GM18907 (cell line): ENCODE data around the gene UQCR11.

Experiments
- ATAC-seq: cut with Tn5 transposase; IDR thresholded peaks from one replicate; pipeline ENCODE4 v1.9.1; 2021; ENCODE audit warnings: mild to moderate bottlenecking, moderate library complexity; ENCODE audit not compliant: unreplicated experiment

Gene UQCR11

DNA sequence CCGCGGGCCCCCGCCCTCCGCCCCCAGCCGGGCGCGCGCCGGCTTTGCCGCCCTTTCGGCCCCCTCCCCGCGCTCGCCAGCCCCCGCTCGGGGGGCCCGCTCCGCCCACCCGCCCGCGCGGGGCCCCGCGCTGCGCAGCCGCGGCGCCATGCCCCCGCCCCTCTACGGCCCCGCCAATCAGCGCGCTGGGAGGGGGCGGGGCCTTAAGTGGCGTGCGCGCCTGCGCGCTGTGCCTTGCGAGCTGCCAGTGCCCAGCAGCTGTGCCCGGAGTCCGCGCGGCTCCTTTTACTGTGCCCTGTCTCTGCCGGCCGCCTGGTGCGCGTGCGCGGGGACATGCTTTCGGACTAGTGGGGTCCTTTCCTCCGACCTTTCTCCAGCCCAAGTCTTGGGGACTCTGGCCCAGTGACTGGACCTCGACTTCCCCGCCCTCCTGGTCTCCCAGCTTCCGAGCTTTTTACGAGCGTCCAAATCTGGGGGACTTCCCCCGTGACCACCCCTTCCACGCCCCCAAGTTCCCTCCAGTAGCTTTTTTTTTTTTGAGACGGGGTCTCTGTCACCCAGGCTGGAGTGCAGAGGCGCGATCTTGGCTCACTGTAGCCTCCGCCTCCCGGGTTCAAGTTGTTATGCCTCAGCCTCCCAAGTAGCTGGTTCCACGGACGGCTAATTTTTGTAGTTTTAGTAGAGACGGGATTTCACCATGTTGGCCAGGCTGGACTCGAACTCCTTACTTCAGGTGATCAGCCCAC is 12.3 kb downstream of the UQCR11 start, which contains the start of gene MBD3:
Gene MBD3 (minus strand): TSS at position 111 of the 746 bp plus-strand sequence. CDS start 234 bp downstream, outside the sequence.
- ATAC-seq, result peak; percentile 58

DNA sequence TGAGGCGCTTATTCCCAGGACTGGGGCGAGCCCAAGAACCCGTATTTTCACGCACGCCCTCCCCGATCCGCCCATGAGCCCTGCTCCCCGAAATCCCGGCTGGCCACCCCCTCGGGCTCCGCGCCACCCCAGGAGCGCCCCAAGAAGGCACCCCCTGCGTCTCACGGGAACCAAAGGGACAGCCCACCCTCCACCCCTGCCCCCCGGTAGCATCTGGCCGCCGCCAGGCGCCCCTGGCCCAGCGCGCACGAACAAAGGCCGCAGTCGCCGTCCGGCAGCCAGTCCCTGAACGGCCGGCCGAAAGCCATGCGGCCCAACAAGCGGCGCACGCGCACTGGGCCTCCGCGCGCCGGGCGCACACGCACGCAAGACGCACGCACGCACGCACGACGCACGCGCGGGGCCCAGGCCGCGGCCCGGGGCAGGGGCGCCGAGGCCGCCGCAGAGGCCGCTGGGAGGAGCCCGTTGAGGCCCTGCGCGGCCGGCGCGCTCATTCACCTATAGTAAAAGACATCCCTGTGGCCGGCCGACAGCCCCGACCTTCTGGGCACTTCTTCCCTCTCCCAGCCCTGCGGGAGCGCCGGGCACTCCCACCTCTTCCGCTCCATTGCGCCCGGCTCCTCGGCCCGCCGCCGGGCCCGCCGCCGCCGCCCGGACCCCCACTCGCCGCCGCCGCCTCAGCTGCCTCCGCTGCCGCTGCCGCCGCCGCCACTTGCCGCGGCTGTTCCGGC is 13.1 kb downstream of the UQCR11 start:
- ATAC-seq, result peak; percentile 66

DNA sequence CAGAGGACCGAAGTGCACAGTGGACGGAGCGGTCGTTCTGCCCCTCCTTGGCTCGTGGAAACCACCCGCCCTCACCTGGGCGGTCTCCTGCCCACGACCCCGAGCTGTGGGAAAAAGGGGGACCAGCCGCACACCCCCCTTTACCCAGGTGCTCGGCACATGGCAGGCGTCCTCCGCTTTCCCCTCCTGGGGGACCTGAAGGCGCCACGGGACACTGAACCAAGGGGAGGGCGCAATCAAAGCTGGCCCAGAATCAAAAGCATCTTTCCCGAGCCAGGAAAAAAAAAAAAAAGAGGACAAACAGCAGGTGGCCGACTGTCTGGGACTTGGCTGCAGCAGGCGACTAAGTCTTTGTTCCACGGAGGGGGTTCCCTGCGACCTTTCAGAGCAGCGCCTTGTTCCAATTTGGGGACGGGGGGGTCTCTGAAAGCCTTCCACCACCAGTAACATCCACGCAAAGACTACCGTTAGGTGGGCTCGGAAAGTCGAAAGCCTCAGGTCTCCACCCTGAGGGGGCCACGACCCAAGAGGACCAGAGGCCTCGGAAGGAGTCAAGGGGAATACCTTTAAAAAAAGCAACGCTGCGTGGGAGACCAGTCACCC is 13.7 kb downstream of the UQCR11 start:
- peak; percentile 3 for ATAC-seq

DNA sequence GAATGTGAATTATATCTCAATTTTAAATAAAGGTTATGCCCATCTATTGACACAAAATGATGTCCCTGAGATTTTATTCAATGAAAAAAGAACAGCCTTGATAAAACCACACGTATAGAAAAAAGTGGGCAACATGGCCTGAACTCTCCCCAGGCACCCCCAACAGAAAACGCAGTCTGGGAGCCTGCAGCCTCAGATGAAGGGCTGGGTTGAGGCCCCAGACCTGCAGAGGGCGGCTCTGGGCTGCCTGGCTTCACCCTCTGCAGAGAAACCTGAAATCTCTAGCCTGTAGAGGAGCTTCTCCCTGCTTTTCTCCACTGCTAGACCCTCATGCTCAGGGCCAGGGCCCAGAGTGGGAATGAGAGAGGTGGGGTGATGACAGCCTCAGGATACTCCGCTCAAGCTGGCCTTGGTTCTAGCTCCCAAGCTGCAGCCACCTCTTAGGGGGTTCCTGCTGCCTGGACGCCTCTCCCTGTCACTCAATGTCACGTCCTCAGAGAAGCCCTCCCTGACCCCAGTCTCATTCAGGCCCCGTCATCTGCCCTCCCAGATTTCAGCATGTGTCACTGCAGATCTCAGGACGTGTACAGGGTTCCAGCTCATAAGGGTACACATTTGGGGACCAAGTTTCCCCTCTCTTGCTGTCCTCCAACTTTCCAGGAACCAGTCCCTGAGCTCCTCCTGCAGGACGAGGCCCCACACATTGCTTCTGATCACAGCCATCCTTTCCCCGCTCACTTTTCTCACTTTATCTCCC is 14.4 kb downstream of the UQCR11 start:
- ATAC-seq, result no peak

DNA sequence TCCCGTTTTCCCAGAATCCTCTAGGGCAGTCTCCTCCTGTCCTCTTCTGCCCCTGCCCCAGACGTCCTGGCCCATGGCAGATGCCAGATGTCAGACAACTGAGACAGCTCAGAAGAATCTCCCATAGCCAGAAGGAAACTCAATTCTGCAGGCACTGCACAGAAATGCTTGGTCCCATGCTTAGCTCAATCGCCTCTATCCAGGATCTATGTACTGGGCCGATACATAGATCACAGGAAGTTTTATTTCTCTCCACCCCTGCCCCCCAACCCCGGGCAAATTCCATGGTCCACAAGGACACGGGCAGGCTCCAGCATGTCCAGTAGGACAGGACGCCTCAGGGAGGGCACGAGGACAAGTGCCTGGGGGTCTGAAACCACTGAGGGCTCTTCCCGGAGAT is 17.4 kb downstream of the UQCR11 start:
- no peak for ATAC-seq

DNA sequence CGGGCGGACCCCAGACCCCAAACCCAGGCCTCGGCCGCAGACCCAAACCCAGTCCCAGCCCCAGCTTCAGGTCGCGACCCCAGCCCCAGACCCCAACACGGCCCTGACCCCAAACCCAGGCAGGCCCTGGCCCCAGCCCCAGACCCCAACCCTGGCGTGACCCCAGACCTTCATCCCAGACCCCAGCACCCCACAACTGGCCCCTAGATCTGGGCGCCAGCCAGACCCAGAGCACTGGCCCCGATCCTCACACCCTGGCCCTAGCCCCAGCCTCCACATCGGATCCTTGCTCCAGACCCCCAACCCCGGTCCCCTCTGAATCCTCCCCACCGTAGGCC is 20.1 kb downstream of the UQCR11 start:
- no peak for ATAC-seq

DNA sequence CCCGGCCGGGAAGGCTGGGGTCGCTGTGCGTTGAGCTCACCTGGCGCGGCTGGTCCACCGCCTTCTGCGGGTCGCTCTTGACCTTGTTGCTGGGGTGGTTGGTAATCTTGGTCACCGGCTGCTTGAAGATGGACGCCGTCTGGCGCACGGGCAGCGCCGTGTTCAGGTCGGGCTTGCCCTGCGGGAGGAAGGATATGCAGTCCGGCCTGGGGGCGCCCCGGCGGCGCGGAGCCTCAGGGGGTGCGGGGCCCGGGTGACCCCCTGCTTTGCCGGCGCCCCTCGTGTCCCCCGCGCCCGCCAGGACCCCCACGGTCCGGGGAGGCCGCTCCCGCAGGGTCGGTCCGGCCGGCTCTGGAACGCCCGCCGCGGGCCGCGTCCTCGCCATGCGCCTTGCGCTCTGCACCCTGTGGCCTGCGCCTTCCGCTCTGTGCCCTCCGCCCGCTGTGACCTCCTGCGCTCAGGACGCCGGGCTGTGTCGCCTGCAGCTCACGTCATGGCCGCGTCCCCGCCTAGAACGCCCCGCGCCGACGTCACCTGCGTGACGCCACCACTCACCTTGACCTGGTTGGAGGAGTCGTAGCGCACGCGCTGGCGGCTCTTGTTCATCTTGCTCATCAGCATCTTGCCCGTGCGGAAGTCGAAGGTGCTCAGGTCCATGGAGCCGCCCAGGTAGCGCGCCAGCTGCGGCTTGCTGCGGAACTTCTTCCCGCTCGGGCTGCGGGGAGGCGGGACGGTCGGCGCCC is 20.6 kb downstream of the UQCR11 start:
- ATAC-seq, result no peak

DNA sequence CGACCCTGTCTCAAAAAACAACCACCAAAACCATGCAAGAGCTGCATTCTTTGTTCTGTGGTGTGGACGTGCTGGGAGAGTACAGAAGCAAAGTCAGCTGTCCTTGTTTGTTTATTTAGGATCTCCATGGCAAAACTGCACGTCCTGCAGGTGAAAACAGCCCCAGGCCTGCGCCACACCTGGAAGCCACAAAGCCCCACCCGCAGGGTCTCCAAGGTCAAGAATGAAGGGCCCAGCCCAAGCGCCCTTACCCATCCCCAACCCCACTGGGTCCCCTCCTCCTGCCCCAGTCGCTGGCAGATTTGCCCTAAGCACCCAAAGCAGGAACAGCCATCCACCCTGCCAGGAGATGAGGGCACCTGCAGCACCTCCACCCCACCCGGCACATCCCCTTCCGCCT is 23.1 kb downstream of the UQCR11 start:
- ATAC-seq, result no peak

DNA sequence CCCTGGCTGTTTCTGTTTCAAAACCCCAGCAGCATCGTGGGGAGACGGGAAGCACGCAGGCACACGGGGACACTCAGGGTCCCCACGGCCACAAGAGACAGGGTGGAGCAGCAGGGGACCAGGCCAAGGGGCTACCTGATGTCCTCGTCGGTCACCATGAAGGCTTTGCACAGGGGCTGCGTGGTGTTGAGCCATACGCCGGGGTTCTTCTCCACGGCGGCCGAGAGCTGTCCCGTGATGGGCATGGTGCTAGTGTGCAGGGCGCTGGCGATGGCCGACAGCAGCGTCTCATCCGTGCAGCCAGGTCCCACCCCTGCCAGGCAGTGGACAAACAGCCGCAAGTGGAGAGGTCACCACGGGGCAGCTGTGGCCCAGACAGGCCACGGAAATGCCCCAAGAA is 24.3 kb downstream of the UQCR11 start:
- no peak for ATAC-seq

DNA sequence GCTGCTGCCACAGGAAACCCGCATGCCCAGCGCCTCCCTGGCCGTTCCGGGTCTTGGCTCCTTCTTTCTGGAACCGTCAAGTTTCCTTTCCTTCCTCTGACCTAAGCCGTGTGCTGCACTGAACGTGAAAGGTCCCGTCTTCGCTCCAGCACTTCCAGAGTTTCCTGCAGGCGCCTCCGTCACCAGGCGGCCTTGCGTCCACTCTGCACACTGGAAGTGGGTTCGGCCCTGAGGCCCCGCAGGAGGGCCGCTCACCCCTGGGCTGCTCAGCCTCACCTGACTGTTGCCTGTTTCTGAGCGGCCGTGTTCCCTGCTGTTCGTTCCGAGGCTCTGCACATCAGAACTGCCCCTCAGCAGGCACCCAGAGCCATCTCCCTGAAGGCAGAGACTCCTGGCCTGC is 24.9 kb downstream of the UQCR11 start:
- no peak for ATAC-seq

DNA sequence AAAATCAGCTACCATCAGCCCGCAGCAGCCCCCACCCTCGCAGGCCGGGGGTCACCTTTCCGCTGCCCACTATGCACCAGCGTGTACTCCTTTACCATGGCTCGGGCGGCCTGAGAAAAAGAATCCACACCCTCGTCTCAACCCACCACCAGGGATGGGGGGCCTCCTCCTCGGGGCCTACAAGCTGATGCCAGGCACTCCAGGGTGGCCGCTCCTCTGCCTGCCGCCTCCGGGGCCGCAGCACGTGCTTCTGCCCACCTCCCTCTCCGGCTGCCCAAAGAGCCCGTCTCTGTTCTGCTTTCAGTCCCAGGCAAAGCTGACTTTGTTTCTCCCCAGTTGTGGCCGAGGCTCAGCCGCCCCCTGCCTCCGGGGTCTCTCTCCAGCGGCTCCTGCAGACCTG is 26.0 kb downstream of the UQCR11 start:
- ATAC-seq, result no peak

DNA sequence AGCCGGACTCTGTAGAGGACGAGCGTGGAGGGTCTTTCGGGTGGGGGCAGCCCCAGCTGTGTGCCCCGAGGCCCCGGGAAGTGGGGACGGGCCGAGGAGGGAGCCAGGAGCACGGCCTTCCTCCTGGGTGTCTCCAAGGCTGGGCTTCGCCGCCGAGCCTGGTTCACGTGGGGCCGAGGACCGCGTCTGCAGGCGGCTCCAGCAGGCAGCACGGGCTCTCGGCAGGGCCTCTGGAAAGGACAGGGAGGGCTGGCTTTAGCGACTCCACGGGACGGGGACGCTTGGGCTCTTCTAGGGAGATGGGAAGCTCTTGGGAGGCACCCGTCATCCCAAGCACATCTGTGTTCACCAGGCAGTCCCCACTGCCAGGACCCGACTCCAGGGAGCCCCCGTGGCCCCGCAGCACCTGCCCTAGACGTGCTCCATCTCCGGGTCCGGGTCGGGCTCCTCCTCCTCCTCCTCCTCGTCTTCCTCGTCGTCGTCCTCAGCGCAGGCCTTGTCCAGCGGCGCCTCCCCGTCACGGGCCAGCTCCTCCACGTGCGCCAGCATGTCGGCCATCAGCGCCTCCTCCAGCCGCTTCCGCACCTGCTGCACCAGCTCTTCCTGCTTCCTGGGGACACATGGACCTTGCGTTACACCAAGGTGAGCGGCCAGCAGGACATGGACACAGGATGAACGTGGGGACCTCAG is 27.2 kb downstream of the UQCR11 start:
- no peak for ATAC-seq

DNA sequence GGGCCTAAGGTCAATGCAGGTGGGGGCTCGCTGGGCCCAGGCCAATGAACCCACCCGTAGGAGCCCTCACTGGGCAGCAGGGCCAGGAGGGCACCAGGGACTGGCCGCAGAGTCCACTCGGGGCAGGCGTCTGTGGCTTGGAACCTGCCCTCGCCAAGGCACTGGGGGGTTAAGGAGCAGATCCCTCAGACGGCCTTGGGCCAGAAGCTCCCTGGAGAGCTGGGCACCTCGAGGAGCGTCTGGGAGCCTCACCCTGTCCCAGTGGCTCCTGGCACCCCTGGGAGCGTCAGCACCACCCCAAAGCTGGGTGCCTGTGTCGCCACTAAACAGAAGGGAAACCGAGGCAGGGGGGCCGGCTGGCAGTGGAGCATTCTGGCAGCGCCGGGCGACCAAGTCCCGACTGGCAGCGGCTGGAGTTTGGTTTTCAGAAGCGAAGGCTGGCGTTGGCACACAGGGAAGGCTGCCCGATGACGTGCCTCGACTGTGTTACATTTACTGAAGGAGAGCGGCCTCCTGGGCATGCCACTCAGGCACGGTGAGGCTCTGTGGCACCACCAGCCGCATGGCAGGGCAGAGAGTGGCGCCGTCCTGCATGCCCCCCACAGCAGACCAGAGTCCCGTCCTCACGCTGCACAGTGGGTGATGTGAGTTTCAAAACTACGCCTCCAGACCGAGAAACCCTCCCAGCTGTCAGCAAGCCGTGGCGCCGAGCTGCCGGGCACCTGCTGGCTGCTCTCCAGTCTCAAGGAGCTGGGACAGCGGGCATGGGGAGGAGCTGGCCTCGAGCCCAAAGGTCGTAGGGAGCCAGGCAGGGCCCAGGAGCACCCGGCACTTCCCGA is 28.0 kb downstream of the UQCR11 start:
- no peak for ATAC-seq

DNA sequence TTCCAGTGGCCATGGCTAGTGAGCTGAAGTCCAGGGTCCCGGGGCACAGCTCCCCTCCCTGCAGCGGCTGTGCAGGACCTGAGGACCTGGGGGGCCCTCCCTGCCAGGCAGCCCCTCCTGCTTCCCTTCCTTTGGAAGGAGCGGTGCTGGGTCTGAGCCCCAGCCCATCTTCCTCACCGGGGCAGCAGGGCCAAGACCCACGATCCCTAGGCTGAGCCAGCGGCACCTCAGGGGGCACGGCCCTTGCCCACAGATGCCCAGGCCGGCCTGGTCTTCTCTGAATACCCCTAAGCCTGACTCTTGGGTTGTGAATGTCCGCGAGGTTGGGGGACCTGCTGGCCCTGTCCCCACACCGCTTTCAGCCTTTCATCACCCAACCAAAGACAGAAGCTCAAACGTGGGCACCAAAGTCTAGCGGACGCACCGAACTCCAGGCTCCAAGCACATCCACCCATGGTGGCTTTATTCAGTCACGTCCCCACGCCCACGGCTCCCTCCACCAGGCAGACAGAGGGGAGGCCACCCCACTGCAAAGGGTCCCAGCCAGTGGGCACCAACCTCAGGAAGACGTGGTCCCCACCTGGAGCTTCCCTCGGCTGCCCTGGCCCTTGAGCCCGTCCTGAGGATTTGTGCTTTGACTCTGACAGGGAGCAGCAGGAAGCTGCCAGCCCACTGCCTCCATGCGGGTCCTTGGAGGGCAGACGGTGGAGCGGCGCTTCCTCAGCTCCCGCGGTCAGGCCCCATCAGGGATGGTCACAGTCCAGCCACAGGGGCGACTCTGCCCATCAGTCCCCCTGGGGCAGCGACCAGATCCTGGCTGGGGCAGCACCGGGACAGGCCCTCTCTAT is 28.8 kb downstream of the UQCR11 start:
- no peak for ATAC-seq

DNA sequence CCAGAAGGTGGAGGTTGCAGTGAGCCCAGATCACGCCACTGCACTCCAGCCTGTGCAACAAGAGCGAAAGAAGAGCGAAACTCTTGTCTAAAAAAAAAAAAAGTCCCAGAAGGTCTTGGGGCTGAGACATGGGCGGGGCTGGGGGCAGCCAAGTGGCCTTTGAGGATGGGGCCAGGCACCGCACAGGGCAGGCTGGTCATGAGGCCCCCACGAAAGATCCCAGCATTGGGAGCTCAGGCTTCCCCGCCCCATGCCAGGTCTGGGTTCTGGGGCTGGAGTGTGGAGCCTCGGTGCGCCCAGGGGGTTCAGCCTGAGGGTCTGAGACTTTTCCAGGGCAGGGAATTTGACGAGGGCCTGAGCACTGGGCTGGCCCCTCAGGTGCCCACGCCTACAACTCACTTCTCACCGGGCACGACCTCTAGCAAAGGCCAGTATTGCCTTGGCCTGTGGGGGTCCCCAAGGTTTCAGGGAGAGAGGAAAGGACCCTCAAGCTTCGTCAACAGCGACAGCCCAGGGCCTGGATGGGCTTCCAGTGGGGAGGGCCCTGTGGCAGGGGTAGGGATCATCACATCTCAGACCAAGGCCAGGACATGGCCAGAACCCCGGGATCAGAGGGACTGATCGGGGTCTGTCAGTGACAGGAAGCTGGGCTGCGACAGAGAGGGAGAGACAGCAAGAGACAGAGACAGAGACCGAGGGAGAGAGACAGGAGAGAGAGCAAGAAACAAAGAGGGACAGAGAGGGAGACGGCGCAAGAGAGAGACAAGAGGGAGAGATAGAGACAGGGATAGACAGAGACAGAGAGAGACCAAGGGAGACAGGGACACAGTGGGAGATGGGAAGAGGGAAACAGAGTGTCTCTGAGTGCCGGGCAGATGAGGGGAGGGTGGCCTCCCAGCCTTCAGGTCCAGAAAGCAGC is 29.7 kb downstream of the UQCR11 start:
- ATAC-seq, result no peak

DNA sequence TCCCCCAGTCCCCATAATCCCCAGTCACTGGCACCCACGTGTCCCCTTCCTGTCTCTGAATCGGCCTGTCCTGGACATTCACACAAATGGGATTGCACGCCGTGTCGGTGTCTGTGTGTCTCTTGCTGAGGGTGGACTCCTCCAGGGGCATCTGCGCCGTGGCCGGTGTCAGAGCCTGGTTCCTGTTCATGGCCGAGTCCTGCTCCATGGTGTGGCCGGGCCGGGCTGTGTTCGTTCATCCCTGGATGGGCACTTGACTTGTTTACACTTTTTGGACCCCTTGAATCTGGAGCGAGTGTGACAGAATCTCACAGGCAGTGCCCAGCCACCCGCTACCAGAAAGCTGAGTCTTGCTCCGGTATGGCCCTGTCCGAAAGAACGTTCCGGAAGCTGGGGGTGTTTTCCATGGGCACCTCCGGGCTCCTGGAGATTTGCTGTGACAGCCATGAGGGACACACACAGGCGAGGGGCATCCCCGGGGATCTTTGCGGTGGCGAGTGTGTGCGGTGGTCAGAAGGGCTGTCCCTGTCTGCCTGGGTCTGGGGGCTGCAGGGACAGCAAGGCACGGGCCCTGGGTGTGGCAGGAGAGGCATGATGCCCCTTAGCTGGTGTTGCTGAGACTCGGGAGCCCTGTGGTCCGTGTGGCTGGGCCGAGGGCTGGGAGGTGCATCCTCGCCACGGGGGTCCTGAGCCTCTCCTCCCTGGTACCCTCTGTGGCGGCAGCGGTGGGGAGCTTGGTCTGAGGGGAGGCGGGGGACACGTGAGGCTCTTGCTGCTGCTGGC is 30.7 kb downstream of the UQCR11 start:
- no peak for ATAC-seq
